Gastrocnemius medialis (tissue), 4 donors: ENCODE measurements around the gene CXXC4. TPM values are rescaled to one million over a fixed set of nuclear protein-coding genes. Genes with fewer than 3 reads are reported as not detected.

Source experiments
- ATAC-seq, 2 donors: fragments of 150-250 bp; one replicate each; pipeline ENCODE4 v1.9.1; 2016
- DNase-seq, 2 donors: peaks; one replicate each; pipeline ENCODE4 v3.0.0-alpha.2; 2019
- H3K27ac ChIP-seq, 4 donors: fragments of 200-600 bp; sonication (generic); 1 replicate in 1 of 4; 2 replicates in 3 of 4; pipeline ENCODE4 v1.5.1; 2016 to 2018; ENCODE audit warnings: mild to moderate bottlenecking in 2 of 4, moderate library complexity in 1 of 4
- H3K27me3 ChIP-seq, 3 donors: fragments of 200-600 bp; sonication (generic) in 2 of 3; 1 replicate in 1 of 3; 2 replicates in 2 of 3; pipeline versions ENCODE4 v1.5.1 to v1.6.0; 2016 to 2019; ENCODE audit warnings: mild to moderate bottlenecking in 1 of 3, moderate library complexity in 1 of 3
- H3K36me3 ChIP-seq, 2 donors: fragments of 200-600 bp; sonication (generic) in 1 of 2; one replicate each; pipeline ENCODE4 v1.5.1; 2017 to 2018
- H3K4me1 ChIP-seq, 2 donors: fragments of 200-600 bp; sonication (generic) in 1 of 2; one replicate each; pipeline ENCODE4 v1.5.1; 2016 to 2017; ENCODE audit warnings: mild to moderate bottlenecking in 2 of 2
- H3K4me3 ChIP-seq, 4 donors: fragments of 200-600 bp; sonication (generic) in 3 of 4; 1 replicate in 1 of 4; 2 replicates in 3 of 4; pipeline ENCODE4 v1.5.1; 2016 to 2019; ENCODE audit warnings: mild to moderate bottlenecking in 2 of 4
- H3K9me3 ChIP-seq, 3 donors: fragments of 200-600 bp; sonication (generic) in 2 of 3; 1 replicate in 1 of 3; 2 replicates in 2 of 3; pipeline ENCODE4 v1.5.1; 2016 to 2019
- POLR2A ChIP-seq, 2 donors: fragments of 450-650 bp; IDR thresholded peaks; one replicate each; pipeline ENCODE4 v1.6.1; 2017; ENCODE audit warnings: antibody characterized with exemption in 2 of 2, mild to moderate bottlenecking in 2 of 2, moderate library complexity in 2 of 2
- in situ Hi-C, 4 donors: fragments of 200-750 bp; cut with MboI; loops; one replicate each; pipeline versions ENCODE4 v1.15.0 to v1.8.0; 2017; ENCODE audit warnings: low sequenced_read_pairs in 4 of 4
- intact Hi-C: fragments of 100-400 bp; cut with DNase I; formaldehyde crosslinking; loops from one replicate; pipeline ENCODE4 v1.15.1; 2023; ENCODE audit warnings: low total_unique reads
- total RNA-seq, 4 donors: library from RNA; depleted of rRNA; stranded (reverse); fragments of >200 nt; gene quantifications; one replicate each; pipeline versions ENCODE4 v1.1.0 to v1.2.3, GENCODE V29; 2016
- TF ChIP-seq, protein P1 (sequence below), 5 experiments: fragments of 450-650 bp in 3 of 5; fragments of 200-600 bp in 2 of 5; sonication (generic) in 2 of 5; IDR thresholded peaks in 4 of 5; conservative IDR thresholded peaks in 1 of 5; 1 replicate in 4 of 5; 2 replicates in 1 of 5; pipeline ENCODE4 v1.5.1; 2016 to 2019; ENCODE audit warnings: antibody characterized with exemption in 5 of 5, mild to moderate bottlenecking in 3 of 5, moderate library complexity in 3 of 5

CXXC4 gene
- total RNA-seq, 4 donors from 2014 or later, result 0.17 to 0.36 (median 0.24) TPM; not detected in 1

DNA sequence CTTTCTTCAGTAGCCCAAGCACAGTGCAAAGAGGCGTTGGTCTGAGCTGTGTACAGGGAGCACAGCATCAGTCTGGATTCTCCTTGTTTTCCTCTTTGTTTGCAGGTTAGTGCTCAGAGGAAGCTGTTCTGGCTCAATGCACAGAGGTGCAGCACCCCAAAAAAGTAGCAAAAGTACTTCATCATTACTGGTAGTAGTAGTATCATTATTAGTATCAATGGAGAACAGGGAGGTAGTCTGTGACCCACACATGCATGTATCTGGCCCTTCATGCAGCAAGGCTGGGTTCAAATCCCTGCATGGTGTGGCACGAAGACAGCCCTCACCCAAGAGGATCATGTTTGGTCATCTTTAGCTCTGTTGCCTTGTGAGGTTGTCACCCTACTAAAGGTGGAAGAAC is 68.7 kb downstream of the CXXC4 start:
- intact Hi-C loops, result no loop called here
- no peaks in the 10 kb centered on the region for H3K9me3 ChIP-seq

DNA sequence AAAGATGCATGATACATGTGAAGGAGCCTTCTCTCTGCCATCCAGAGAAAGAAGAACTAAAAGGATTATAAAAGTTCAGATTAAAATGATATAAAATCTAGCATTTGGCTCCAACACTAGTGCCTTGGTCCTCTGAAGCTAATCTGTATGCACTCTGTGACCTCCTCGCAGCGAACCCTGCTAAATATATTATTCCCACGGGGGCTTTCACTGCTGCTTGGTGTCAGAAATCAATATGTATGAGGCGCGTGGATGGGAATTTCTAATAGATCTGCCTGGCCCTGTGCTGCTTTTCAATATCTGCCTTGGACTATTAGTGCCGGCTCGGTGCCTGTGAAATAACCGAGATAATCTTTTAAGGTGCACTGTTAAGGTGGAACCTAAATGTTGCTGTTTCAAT is 69.7 kb downstream of the CXXC4 start:
- Histone ChIP-seq H3K27me3 (no peaks in the 10 kb centered on the region), H3K9me3 (no peaks in the 10 kb centered on the region), H3K4me1 (peaks cover 0 to 4% of the 10 kb centered on the region in 2 donors), H3K36me3 (no peaks in the 10 kb centered on the region), H3K27ac (no peak overlapping the region), H3K4me3 (peak overlapping the region; percentile 44 to 55 (median 50))
- in situ Hi-C loops, result no loop called here
- no peak for TF ChIP-seq POLR2A (IDR thresholded peaks at IDR 0.05)
- TF ChIP-seq, protein P1, sequence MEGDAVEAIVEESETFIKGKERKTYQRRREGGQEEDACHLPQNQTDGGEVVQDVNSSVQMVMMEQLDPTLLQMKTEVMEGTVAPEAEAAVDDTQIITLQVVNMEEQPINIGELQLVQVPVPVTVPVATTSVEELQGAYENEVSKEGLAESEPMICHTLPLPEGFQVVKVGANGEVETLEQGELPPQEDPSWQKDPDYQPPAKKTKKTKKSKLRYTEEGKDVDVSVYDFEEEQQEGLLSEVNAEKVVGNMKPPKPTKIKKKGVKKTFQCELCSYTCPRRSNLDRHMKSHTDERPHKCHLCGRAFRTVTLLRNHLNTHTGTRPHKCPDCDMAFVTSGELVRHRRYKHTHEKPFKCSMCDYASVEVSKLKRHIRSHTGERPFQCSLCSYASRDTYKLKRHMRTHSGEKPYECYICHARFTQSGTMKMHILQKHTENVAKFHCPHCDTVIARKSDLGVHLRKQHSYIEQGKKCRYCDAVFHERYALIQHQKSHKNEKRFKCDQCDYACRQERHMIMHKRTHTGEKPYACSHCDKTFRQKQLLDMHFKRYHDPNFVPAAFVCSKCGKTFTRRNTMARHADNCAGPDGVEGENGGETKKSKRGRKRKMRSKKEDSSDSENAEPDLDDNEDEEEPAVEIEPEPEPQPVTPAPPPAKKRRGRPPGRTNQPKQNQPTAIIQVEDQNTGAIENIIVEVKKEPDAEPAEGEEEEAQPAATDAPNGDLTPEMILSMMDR (IDR thresholded peaks at IDR 0.05 in 4 of 5, conservative IDR thresholded peaks at IDR 0.05 in 1 of 5), result no peak
- DNase-seq, result no peak
- intact Hi-C loops, result no loop called here
- no peak for ATAC-seq

More for the DNA sequence above, 68.7 kb downstream of the CXXC4 start:
- TF ChIP-seq POLR2A (IDR thresholded peaks at IDR 0.05), result no peak
- TF ChIP-seq, protein P1 (IDR thresholded peaks at IDR 0.05 in 4 of 5, conservative IDR thresholded peaks at IDR 0.05 in 1 of 5), result no peak
- in situ Hi-C loops, result no loop called here
- ATAC-seq (no peak), DNase-seq (no peak)
- Histone ChIP-seq H3K27me3 (no peaks in the 10 kb centered on the region), H3K4me3 (no peak overlapping the region), H3K27ac (no peak overlapping the region), H3K36me3 (no peaks in the 10 kb centered on the region), H3K4me1 (peaks cover 0 to 4% of the 10 kb centered on the region in 2 donors)

DNA sequence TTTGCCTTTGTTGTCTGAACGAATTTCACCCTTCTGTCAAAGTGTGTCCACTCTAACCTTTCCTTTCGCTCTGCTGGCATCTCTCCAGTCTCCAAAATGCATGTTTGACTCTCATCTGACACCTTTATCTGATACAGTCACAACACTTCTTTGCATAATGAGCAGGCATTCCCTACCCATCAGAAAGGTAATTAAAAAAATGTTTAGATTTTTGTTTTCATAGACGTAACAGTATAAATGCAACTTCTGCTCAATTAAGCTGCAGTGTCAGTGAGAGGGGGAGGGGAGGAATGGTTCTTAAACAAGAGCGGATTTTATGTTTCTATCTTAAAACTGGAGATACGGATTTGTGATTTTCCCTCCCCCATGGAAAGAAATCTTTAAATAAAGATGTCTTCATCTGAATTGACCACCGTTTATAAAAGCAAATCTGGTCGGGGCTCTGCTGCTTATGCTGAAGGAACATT is 70.2 kb downstream of the CXXC4 start:
- in situ Hi-C loops (no loop called here), intact Hi-C loops (no loop called here)
- TF ChIP-seq, protein P1 (IDR thresholded peaks at IDR 0.05 in 4 of 5, conservative IDR thresholded peaks at IDR 0.05 in 1 of 5), result no peak
- TF ChIP-seq POLR2A (IDR thresholded peaks at IDR 0.05), result no peak
- ATAC-seq (no peak), DNase-seq (no peak)
- peak overlapping the region; percentile 44 to 55 (median 50) for H3K4me3 ChIP-seq
- no peak overlapping the region for H3K27ac ChIP-seq
- H3K36me3 ChIP-seq, result no peaks in the 10 kb centered on the region
- no peaks in the 10 kb centered on the region for H3K9me3 ChIP-seq
- H3K27me3 ChIP-seq, result no peaks in the 10 kb centered on the region
- peaks cover 0 to 4% of the 10 kb centered on the region in 2 donors for H3K4me1 ChIP-seq

DNA sequence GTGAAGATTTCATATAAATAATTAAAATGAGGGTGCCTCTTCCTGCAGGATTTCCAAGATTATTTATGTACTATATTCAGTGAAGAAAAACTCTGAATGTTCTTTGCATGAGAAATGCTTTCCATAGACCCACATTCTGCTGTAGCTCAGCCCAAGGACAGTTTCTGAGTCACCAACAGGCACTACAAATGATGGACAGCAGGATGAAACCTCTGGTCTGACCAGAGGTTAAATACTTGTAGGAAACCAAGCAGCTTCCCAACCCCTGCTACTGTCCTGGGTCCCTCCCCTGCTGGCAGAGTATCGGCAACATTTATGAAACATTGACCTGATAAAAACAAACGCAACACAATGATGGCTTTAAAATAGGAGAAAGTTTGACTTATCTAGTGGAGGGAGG is 73.1 kb downstream of the CXXC4 start:
- DNase-seq, result no peak
- intact Hi-C loops (no loop called here), in situ Hi-C loops (no loop called here)
- no peaks in the 10 kb centered on the region for H3K36me3 ChIP-seq
- no peaks in the 10 kb centered on the region for H3K9me3 ChIP-seq
- TF ChIP-seq POLR2A (IDR thresholded peaks at IDR 0.05), result no peak
- no peaks in the 10 kb centered on the region for H3K27me3 ChIP-seq
- no peak overlapping the region for H3K4me3 ChIP-seq
- H3K4me1 ChIP-seq, result peaks cover 0 to 4% of the 10 kb centered on the region in 2 donors
- ATAC-seq, result no peak
- no peak overlapping the region for H3K27ac ChIP-seq

DNA sequence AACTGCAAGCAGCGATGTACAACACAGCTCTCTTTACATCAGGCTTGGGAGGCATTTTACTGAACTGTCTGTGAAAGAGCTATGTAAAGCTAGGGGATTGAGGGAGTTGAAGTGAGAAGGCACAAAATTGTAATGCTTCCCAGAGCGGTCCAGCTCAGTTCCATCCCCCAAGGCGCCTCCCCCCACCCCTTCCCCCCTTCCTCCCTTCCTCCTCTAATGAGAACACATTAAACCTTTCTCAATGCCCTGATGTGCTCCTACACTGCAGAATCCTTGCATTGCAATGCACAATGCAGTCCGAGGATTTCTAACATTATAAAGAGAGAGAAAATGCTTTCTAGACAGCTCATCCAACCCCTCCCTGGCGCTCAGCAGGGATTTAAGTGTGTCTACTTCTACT is 73.9 kb downstream of the CXXC4 start:
- no peak for ATAC-seq
- no peaks in the 10 kb centered on the region for H3K36me3 ChIP-seq
- no peaks in the 10 kb centered on the region for H3K9me3 ChIP-seq
- DNase-seq, result no peak
- TF ChIP-seq, protein P1 (IDR thresholded peaks at IDR 0.05 in 4 of 5, conservative IDR thresholded peaks at IDR 0.05 in 1 of 5), result no peak
- no peak for TF ChIP-seq POLR2A (IDR thresholded peaks at IDR 0.05)
- H3K4me3 ChIP-seq, result no peak overlapping the region
- in situ Hi-C loops (no loop called here), intact Hi-C loops (no loop called here)
- no peaks in the 10 kb centered on the region for H3K27me3 ChIP-seq
- H3K27ac ChIP-seq, result no peak overlapping the region
- peaks cover 0 to 4% of the 10 kb centered on the region in 2 donors for H3K4me1 ChIP-seq
